GM19324 (cell line): ENCODE results near the gene PRKN.
"Not testable (repeated sequence)": the region's sequence is repeated elsewhere in the genome, so short reads cannot be mapped to it uniquely, and the experiment has no call there.

Source experiments
- ATAC-seq: cut with Tn5 transposase; IDR thresholded peaks from one replicate; pipeline ENCODE4 v1.9.1; 2021; ENCODE audit warnings: mild to moderate bottlenecking, moderate library complexity; ENCODE audit not compliant: unreplicated experiment, low FRiP score

PRKN gene

GRCh38 chr6:162390961-162391811 lies 336.4 kb downstream of the PRKN start:
- ATAC-seq: not testable (repeated sequence)

DNA sequence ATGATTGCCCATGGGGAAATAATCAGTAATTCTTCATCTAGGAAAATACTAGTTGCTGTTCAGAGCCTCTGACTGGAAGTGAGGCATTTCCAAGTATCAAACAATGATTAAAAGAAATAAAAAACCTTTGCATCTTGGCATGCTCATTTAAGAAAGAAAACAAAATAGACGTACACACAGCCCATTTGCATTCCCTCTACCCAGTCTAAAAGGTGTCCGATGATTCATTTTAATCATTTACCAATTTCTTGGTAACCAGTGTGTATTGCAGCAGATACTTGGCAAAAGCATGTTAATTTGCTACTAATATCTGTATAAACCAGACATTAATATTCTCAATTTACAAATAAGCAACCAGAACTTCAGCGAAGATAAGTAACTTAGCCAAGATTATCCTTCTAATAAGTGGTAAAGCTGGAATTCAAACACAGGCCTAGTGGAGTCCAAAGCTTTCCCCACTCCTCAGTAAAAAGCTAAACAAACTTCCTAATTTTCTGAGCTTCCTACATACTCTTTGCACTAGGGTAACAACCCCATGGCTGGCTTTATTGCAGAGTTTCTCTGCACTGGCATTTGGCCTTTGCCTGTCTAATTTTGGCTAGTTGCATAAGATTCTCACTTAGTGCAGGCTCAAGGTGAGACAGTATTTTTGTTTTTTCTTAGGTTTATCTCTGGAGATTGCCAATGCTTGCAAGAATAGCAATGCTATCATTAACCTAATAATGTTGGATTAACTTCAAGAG lies 338.1 kb downstream of the PRKN start:
- no peak for ATAC-seq

GRCh38 chr6:162388383-162388777 lies 339.2 kb downstream of the PRKN start:
- no peak for ATAC-seq

DNA sequence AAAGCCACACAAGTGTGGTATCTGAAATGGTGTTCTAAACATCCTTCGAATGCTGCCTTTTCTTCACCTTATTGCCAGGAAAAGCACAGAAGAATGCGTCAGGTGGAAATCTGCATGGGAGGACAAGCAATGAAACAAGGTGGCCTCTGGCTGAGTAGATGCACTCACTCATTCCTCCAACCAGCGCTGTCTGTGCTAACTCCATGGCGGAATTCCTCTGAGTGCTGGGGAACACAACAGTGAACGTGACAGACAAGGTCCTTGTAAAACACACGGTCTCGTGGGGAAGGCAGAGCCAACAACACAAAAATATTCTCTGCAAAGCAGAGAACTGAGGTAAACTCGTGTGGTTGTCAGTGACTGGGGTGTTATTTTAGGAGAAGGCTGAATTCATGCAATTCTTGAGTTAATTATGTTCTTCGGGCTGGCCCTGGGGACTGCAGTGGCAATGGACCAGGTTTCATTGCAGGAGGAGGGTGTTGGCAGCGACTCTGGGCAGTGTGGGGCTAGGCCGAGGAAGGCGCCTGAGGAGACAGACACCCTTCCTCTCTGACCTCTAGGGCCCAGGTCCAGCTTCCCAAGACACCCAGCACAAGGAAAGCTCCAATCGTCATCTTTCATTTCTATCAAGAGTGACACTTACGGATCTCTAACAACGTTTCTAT lies 339.7 kb downstream of the PRKN start:
- ATAC-seq: no peak

GRCh38 chr6:162385980-162386379 lies 341.6 kb downstream of the PRKN start:
- ATAC-seq: no peak

- no peak for ATAC-seq
Observed at GRCh38 chr6:162379757-162380409, 347.7 kb downstream of the PRKN start.

DNA sequence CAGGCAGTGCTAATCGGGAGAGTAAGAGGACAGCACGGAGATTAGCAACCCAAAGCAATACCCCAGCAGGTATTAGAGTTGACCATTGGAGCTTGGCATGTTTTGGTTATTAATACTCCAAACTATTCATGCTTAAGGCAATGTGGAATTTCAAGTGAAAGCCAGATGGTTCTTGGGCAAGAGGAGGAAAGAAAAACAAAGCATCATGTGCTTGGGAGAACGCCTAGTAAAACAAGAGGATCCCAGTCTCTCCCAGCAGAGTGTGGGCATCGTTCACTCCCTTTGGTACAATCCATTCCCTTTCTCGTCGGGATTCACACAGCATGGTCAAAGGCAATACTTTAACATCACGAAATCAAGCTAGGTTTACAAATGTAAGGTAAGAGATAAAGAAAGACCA lies 349.8 kb downstream of the PRKN start:
- ATAC-seq: no peak

DNA sequence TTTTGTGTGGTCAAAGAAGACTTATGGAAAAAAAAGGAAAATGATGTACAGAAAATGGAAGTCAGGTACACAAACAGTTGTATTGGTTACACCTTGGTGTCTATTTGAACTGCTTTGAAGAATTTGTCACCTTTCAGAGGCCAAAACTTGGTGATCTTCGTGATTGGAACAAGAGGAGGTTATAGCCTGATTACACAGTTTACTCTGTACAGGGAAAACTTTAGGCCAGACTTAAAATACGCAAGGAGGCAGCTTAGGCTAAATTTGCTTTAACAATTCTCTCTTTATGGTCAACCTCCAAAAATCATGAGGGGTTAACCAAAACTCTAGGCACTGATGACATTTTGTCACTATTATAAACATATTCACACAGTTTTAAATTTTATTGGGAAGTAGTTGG lies 353.7 kb downstream of the PRKN start:
- ATAC-seq: no peak

DNA sequence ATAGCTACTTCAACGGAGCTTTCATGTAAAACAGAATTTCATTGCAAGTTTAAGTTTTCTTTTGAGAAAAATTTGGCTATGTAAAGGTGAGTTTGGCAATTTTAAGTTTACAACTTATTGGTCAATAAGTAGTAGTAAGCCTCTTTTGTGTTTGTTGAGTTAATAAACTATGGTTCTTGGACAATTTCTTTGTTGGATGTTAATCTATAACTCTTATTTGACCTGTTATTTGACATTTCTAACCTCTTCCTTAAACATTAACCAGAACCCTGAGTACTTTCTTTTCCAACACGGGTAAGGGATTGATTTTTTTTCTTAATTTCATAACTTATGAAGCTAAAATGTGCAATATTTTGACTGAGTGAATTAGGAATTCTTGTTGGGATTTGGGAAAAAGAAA lies 354.4 kb downstream of the PRKN start:
- ATAC-seq: no peak

- no peak for ATAC-seq
Observed at GRCh38 chr6:162372106-162372505, 355.5 kb downstream of the PRKN start.

DNA sequence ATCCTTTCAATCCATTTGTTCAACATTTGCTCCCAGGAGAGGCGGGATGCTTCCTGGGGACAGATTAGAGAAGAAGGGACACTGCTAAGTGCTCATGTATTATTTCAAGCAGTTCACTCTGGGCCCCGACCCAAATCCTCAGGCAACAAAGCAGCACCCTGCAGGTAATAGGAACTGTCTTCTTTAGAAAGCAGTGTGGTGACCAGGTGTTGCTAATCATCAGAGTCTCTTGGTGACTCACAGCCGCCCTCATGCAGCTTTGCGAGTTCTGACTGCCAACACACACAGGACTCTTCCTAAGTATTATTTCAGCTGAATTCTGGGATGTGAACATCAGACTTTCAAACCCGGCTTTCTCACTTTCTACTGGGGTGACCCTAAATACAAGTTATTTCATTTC lies 356.4 kb downstream of the PRKN start:
- no peak for ATAC-seq

DNA sequence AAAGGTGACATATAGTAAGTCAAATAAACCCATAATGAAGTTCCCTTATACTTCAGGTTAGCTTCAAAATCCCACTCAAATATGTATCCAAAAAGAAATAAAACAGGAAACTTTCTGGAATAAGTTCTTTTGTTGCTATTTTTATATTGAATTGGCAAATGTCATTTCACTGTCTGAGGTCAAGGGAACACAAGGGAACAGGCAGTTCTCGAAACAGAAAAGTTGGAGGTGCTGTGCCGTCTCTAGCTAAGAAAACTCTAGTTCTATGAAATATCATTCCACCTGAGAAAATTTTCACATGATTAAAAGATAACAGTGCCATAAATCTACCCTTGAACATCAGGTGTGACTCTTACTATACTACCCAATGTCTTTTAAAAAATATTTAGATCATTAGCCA lies 358.5 kb downstream of the PRKN start:
- no peak for ATAC-seq

DNA sequence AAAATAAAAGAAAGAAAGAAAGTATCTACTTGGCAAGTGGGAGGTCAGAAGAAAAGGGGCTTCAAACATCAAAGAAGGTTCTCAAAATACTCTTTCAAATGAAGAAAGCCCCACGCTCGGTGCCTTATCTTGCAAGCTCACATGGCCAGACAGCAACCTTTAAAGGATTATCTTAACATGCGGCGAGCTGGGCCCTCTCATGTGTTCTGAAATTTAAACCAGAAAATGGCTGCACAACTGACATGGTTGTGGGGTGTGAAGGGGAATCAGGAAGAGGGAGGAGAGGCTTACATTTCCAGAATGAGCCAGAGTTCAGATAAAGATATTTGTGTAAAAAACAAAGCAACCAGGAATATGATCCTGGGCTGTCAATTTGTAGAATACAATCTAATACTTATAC lies 363.1 kb downstream of the PRKN start:
- ATAC-seq: no peak

GRCh38 chr6:162363757-162364156 lies 363.8 kb downstream of the PRKN start:
- ATAC-seq: no peak

- no peak for ATAC-seq
Observed at GRCh38 chr6:162360901-162361567, 366.5 kb downstream of the PRKN start.

DNA sequence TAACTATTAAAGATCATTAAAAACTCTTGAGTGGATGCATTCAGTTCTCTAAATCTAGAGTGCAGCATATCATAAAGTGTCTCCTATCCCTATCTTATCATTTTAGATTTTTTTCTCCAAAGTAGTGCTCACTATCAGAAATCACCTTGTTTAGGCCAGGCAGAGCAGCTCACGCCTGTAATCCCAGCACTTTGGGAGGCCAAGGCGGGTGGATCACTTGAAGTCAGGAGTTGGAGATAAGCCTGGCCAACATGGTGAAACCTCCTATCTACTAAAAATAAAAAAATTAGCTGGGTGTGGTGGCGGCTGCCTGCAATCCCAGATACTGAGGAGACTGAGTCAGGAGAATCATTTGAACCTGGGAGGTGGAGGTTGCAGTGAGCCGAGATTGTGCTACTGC lies 368.9 kb downstream of the PRKN start:
- ATAC-seq: no peak

GRCh38 chr6:162345051-162345511 lies 382.5 kb downstream of the PRKN start:
- no peak for ATAC-seq

- no peak for ATAC-seq
Observed at GRCh38 chr6:162344646-162345010, 382.9 kb downstream of the PRKN start.

GRCh38 chr6:162343936-162344645 lies 383.5 kb downstream of the PRKN start:
- ATAC-seq: no peak
